NCI-H146 treated with DMSO at 0.1 percent for 48 hours (cell line): ENCODE results near the gene SRRM2.
A peak's percentile ranks its signal among the peaks of the same experiment; 100 is the strongest.

Source experiments
- DNase-seq: peaks from one replicate; lab custom pipeline; 2025; ENCODE audit not compliant: unreplicated experiment; lab: John Stamatoyannopoulos, UW

The SRRM2 gene

DNA sequence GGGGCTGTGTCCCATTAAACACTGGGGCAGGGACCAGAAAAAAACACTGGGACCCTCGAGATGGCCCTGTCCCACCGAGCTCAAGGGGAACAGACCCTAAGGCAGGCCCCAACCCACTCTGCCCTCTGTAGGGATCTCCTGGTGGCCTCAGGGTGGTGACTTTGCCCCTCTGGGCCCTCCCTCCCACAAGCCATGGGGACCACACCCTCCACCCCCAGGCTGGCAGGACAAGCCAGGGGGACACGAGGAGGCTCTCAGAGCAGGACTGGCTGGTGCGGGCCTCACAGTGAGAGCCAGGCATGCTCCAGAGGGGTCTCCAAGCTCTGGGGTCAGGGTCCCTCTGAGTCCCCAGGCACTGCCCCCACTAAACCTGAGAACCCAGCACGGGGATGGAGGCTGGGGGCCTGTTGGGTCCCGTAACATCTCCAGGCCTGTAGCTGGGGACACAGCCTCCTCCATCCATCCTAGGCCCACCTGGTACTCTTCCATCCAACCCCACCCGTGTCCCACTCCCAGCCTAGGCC, 14.5 kb upstream of the SRRM2 start:
- no peak for DNase-seq

DNA sequence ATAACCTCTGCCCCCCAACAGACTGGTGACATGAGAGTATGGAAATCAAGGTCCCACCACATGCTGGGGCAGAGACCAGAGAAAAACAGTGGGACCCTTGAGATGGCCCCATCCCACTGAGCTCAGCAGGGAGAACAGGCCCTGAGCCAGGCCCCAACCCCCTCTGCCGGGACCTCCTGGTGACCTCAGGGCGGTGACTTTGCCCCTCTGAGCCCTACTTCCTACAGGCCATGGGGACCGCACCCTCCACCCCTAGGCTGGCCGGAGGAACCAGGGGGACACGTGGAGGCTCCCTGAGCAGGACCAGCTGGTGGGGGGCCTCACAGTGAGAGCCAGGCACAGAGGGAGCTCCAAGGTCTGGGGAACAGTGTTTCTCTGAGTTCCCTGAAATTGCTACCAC, 13.8 kb upstream of the SRRM2 start:
- no peak for DNase-seq

DNA sequence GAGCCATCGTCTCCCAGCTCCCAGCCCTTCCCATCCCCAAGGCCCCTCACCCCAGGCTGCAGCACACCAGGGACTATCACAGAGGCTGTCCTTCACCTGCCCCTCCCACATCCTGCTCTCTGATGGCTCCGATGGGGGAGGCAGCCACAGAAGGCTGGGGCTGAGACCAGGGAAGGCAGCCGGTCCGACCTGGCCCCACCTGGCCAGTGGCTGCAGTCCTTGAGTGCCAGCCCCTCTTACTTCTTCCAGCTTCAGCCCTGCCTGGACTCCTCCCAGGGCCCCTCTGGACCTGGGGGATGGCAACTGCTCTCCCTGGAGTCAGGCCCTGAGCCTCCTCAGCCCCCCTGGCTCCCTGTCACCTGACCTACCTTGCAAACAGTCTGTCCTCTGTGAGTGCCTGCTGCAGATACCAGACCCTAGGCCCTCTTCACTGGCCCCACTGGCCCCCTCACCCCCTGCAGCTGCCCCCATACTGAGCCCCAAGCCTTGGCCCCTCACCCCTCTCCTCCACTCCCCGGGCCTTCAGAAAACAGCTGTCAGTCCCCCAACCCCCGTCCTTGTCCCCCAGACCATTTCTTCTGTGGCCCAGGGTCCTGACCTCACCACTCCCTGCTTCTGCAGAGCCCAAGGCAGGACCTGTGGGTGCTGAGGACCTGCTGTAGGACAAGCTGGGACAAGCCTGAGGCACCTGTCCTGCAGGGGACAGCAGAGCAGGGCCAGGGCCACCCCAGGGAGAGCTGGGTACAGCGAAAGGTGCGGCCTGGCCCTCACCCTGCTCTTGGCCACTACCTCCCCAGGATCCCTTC, 12.6 kb upstream of the SRRM2 start:
- DNase-seq = no peak

DNA sequence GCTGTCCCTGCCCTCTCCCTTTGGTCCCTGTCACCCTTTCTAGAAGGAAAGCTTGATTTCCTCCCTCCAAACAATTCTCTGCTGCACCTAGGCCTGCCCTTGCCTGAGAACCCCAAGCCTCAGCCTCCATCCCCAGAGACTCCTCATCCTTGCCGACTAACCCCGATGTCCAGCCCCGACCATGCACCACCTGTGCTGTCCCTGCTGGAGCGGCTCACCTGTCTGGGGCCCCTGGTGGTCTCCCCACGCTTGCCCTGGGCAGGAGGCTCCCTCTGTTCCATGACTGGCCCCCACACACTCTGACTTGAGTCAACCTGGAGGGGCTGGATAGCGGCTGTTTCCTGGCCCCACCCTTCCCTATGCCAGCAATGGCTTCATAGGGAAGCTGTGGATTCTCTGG, 12.0 kb upstream of the SRRM2 start:
- no peak for DNase-seq

DNA sequence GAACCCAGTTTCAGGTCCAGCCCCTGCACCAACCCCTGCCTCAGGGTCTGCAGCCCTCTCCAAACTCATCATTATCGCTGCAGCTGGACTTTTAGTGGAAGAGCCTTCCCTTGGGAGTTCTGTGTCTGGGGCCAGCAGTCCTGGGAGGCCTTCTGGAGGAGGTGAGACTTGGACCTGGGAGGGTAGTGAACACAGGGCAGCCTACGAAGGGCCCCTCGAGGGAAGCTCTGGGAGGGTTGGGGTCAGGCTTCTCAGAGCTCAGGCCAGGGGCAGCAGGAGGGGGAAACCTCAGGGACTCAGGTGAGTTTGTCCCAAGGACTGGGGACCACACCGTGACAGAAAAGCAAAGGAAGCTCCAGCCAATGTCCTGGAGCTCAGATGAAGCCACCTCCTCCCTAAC, 11.3 kb upstream of the SRRM2 start:
- DNase-seq = no peak

DNA sequence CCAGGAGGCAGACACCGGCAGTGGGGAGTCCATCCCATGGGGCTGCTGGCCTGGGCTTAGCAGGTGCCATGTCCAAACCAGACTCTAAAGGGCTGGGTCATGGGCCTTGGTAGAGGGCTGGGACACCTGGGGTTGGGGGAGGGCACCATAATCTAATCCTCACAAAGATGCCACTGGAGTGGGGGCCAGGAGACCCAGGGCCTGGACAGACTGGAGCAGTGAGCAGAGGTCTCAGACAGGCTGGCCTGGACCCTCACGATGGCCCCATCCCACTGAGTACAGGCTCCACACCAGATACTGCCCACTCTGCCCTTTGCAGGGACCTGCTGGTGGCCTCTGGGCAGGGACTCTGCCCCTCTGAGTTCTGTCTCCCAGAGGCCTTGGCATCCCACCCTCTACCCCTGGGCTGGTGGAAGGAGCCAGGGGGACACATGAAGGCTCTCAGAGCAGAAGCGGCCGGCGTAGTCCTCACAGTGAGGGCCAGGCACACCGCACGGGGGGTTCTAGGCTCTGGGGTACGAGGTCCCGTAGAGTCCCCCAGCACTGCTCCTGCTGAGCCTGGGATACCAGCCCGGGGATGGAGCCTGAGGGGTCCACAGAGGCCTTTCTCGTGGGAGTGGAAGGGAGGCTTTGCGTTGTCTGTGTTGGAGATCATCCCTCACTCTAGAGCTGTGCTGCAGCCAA, 10.0 kb upstream of the SRRM2 start:
- DNase-seq = no peak

DNA sequence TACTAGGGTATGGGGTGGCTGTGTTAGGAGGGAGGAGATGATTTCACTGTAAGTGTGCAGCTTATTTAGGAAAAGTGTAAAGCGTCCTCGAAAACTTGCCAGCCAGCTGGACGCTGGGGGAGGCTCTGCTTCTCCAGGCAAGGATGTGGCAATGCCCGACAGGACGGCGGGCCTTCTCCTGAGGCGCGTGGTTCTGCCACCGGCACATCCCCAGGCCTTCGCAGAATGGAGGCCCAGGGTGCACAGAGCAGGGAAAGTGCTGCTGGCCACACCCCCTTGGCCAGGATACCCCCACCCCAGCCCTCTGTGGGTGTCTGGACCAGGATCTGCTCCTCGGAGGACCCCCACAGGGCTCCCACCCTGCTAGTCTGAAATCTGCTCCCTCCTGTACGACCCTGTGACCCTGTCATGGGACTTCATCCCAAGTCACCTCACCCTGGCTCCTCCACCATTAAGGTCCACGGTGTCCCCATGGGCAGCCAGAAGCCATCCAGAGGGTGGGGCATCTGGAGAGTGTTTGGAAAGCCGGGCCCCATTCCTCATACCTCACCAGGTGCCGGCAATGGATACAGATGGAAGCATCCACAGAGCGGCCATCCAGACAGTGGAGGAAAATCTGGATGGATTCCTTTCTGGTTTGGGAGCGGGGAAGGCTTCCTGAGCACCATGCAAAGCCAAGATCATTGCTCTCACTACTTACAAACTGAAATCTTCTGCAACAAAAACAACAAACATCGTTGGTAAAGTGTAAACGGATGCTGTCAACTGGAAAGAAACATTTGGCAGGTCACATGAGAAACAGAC, 9.2 kb upstream of the SRRM2 start:
- no peak for DNase-seq

DNA sequence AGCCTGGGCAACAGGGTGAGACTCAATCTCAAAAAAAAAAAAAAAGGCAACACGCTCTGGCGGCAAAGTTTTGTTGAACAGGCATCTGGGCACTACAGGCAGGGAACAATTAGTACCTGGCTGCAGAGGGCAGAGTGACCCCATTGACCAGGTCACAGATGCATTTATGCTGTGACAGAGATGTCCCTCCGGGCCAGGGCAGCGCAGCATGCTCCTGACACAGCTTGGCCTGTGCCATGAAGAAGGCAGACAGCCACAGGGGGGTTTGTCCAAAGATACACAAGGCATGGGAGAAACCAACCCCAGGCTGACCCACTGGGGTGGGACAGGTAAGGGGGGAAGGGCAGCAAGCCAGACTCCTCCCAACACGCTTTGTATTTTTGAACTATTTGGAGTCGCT, 7.7 kb upstream of the SRRM2 start:
- DNase-seq = no peak

DNA sequence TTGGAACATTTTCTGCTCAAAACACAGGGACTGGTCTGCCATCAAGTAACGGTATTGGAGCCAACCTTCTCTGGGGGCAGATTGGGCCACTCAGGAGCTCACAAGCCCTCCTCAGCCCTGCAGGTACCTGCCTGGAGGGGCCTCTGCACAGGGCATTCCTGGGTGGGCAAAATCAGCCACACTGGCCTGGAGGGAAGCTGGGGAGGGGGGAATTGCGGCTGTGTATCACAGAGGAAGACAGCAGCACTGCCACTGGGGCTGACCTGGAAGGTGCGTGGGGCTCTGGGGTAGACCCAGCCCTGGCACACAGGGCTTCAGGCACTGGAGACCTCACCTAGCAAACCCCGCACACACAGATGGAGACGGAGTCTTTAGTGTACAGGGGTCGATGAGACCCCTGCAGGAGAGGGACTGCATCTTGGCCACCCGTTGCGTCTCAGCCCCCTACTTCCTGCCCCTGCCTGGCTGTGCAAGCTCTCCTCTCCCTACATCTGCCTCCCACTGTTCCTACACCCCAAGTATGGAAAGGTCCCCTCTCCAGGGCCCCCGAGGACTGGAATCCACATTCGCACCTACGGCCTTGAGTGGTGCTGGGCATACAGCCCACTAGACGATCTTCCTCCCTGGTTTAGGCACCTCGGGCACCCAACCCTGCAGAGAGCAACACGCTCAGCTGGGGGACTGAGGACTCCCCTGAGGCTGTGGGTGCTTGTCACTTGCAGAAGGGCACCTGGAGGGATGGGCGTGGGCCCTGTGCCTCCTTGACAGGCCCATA, 7.1 kb upstream of the SRRM2 start:
- no peak for DNase-seq

DNA sequence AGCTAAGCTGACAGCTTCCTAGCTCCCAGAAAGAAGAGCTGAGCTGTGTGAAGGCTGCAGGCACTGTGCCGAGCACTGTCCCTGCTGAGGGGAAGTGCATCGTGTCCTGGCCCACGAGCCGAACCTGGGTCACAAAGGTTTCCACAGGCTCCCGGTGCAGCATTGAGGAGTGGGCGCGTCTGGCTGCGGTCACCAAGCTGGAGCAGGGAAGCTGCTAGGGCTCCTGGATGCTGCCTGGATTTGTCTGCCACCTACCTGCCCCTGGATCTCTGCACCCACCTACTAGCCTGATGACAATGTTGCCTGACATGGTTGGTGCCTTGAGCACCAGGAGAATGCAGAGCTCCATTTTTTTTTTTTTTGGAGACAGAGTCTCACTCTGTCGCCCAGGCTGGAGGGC, 6.5 kb upstream of the SRRM2 start:
- no peak for DNase-seq

DNA sequence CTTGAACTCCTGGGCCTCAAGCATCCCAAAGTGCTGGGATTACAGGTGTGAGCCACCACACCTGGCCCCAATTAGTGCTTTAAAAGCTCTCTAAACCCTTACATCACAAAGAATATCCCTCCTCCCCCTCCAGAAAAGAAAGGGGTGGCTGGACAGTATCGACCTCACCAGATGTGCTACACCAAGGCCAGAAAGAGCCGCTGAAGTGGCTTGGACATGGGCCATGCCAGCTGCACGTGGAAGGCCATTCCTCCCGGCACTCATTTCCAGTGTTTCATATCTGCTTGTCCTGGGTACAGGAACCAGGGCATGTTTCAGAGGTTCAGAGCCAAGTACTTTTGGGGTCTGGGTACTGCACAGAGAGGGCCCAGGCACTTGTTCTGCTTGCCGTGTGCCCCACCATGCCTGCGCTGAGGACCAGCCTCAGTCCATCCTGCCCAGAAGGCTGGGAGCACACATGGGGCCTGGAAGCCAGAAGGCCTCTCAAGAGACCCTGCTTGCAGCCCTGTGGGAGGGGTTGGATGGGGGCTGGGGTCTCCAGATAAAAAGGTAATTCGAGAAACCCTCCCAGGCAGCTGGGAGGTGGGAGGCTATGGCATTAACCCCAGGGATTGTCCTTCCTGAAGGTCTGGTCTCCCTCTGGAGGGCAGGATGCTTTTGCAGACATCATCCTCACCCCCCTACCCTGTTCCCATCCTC, 3.5 kb upstream of the SRRM2 start:
- peak; percentile 18 for DNase-seq

DNA sequence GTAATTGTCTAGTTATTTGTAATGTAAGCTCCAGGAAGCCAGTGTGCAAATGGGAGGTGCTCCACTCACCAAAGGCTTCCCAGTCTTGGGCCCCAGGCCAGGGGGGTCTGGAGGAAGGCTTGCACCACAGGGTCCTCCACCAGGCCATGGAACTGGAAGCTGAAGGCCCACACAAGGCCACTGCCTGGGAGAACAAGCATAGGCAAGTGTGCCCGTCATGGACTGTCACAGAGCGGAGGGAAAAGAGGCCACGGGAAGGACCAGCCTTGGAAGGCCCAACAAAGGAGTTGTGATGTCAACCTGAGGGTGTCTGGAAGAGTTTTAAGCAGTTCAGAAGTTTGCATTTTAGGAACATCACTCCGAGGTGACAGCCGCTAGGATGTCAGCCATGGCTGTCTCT, 3.0 kb upstream of the SRRM2 start:
- DNase-seq = no peak

DNA sequence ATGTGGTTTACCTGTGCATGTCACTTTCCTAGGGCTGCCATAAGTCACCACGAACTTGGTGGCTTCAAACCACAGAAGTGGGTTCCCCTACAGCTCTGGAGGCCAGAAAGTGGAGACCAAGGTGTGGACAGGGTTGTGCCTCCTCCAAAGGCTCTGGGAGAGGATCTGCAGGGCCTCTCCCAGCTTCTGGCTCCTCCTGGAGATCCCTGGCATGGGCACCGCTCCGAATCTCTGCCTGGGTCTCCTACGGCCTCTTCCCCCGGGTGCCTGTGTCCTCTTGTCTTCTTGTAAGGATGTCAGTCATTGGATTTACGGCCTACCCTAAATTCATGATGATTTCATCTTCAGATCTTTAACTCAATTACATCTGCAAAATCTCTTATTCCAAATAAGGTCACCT, 2.5 kb upstream of the SRRM2 start:
- DNase-seq = no peak

DNA sequence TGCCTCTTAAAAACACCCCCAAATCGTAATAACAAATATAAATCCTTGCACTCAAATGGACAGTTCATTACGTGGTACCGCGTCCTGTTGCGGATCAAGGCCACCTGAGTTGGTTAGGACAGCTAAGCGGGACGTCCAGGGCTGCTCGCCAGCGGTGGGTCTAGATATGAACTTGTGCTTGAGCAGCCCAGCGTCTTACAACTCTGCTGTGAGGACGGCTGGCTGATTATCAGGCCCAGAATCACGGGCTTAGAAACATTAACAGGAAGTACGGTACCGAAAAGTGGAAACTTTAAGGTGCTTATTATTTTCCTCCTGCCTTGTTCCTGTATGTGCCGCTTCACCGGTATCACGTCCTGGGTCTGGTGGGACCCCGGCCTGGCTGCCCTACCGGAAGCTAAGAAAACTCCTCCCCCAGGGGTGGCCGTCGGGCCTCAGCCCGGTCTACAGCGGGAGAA, 832 bp upstream of the SRRM2 start:
- peak; percentile 75 for DNase-seq

DNA sequence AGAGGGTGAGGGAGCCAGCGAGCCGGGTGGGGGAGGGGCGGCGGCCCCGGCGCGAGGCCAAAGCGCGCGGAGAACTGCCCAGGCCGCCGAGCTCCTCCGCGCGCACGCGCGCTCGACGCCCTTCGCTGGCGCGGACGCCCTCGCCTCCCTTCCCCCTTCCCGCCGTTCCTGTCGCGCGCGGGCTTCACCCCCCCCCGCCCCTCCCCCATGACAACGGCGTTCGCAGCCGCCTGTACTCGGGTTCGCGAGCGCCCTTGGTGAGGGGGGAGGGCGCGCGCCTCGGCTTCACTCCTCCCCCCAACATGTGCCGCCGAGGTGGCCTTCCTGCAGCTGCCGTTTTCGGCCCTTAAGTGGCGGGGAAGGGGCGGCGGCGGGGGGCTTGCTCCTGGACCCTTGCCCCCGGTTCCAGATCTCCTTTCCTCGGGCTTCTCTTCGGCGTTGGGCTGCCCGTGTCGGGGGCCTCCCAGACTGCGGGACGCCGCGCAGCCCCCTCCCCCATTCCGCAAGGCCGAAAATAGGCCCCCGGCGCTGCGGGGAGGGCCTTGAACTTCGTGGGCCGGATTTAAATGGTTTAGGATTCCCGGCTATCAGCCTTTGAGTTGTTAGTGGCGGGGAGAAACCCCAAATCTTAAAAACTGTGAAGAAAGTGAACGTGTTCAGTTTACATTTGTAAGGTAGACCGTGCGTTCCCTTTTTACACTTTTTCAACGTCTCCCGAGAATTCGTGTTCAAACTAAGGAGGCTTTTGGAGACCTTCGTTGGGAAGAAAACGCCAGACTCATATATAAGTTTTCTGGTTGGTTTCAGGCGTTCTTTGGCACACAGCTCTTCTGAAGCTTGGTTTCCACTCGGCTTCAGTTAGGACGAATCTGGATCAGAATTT, 653 bp downstream of the SRRM2 start:
- DNase-seq = peak; percentile 64

DNA sequence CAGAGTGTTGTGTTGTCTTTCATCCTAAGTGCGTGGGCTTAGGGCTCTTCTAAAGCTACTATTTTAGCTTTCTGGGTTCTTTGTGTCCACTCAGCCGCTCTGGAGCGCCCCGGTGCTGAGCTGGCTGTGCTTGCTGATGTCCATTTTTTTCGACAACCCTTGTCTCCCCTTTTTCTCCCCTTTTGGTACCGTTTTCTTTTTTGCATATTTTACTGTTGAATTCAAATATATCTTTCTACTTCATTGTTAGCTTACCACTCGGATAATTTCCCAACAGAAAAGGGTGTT, 1.2 kb downstream of the SRRM2 start:
- no peak for DNase-seq

DNA sequence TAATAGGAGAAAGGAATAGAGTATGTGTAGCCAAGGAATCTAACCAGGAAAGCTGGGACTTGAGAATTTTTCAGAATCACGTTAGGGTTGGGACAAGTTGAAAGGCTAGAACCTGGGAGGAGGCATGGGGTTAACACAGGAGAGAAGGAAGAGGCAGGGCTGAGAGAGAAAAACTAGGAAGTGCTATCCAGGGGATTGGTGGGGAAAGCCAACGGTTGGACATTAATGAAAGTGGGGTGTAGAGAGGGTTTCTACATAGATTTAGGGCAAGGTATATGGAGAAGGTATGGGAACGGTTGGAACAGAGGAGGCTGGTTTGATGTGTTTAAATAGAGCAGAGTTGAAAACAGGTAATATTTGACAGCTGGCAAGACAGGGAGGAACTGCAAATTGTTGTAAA, 2.7 kb downstream of the SRRM2 start:
- DNase-seq = no peak

DNA sequence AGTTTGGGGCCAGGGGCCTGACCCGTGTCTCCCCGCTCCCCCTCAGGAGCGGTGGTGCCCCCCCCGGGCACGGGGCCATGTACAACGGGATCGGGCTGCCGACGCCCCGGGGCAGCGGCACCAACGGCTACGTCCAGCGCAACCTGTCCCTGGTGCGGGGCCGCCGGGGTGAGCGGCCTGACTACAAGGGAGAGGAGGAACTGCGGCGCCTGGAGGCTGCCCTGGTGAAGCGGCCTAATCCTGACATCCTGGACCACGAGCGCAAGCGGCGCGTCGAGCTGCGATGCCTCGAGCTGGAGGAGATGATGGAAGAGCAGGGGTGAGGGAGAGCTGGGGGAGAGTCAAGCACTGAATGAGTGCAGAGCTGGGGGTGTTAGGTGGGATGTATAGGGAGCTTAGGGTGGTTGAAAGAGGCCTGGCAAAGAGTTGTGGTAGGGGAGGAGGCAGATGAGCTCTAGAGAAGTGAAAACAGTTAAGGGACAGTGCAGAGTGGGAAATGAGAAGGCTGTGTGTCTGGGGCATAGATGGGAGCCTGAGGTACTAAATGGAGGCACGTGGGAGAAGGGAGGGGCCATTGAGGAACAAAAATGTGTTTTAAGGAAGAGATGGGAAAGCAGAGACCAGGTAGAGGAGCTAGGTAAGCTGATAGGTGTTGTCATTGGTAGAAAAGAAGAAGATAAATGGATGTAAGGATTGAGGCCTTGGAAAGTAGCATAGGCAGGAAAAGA, 4.0 kb downstream of the SRRM2 start:
- no peak for DNase-seq

DNA sequence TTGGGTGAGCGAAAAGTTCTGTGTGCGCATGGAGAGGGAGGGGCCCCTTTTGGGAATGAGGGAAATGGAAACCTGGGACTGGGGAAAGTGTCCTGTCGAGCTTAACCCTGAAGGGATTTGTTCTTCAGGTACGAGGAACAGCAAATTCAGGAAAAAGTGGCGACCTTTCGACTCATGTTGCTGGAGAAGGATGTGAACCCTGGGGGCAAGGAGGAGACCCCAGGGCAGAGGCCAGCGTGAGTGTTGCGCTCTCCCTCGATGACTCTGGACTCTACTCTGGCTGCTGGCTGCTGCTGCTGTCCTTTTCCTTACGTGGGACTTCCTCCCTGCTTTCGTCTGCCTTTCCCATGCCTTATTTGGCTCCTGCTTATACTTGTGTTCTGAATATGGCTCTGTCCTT, 4.9 kb downstream of the SRRM2 start:
- no peak for DNase-seq
